Parathyroid adenoma (tissue), 2 donors: ENCODE results near the gene MACF1.

Source experiments
- H2AFZ ChIP-seq: fragments of 300-600 bp; sonication (generic); one replicate; pipeline ENCODE4 v1.7.0; 2017; ENCODE audit warnings: antibody characterized with exemption, mild to moderate bottlenecking
- H3K27ac ChIP-seq: fragments of 300-600 bp; sonication (generic); one replicate; pipeline ENCODE4 v1.7.0; 2017
- H3K27me3 ChIP-seq: fragments of 300-600 bp; sonication (generic); one replicate; pipeline ENCODE4 v1.7.0; 2017; ENCODE audit warnings: low read length; ENCODE audit not compliant: control insufficient read depth, insufficient read depth
- H3K36me3 ChIP-seq: fragments of 300-600 bp; sonication (generic); one replicate; pipeline ENCODE4 v1.7.0; 2017; ENCODE audit warnings: low read length; ENCODE audit not compliant: control insufficient read depth, insufficient read depth
- H3K4me1 ChIP-seq: fragments of 300-600 bp; sonication (generic); one replicate; pipeline ENCODE4 v1.7.0; 2017; ENCODE audit warnings: control low read depth
- H3K4me2 ChIP-seq: fragments of 300-600 bp; sonication (generic); one replicate; pipeline ENCODE4 v1.7.0; 2017; ENCODE audit warnings: low read length
- H3K4me3 ChIP-seq: fragments of 300-600 bp; sonication (generic); one replicate; pipeline ENCODE4 v1.7.0; 2017; ENCODE audit warnings: low read depth, low read length
- H3K79me2 ChIP-seq: fragments of 300-600 bp; sonication (generic); one replicate; pipeline ENCODE4 v1.7.0; 2017; ENCODE audit warnings: control low read depth
- H3K9ac ChIP-seq: fragments of 300-600 bp; sonication (generic); one replicate; pipeline ENCODE4 v1.7.0; 2017; ENCODE audit warnings: mild to moderate bottlenecking
- H3K9me3 ChIP-seq: fragments of 300-600 bp; sonication (generic); one replicate; pipeline ENCODE4 v1.7.0; 2017; ENCODE audit warnings: low read length; ENCODE audit not compliant: control insufficient read depth
- TF ChIP-seq, protein P1 (sequence below): fragments of 300-600 bp; sonication (generic); IDR thresholded peaks from one replicate; pipeline ENCODE4 v1.7.0; 2017; ENCODE audit warnings: antibody characterized with exemption, mild to moderate bottlenecking
- donor health status: primary hyperparathyroidism.

Gene MACF1

DNA sequence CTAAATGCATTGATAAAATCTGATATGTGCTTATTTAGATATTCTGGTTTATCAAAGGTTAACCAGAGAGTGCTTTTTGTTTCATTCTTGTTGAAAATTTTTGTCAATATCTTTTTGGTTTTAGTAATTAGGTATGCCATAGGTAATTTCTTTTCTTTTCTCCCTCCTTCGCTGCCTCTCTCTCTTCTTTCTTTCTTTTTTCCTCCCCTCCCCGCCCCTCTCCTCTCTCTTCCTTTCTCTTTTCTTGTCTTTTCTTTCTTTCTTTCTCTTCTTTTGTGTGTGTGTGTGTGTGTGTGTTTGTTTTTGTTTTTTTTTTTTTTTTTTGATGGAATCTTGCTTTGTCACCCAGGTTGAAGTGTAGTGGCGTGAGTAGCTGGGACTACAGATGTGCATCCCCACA is 14.4 kb upstream of the MACF1 start:
- no peak overlapping the region for H3K9ac ChIP-seq

DNA sequence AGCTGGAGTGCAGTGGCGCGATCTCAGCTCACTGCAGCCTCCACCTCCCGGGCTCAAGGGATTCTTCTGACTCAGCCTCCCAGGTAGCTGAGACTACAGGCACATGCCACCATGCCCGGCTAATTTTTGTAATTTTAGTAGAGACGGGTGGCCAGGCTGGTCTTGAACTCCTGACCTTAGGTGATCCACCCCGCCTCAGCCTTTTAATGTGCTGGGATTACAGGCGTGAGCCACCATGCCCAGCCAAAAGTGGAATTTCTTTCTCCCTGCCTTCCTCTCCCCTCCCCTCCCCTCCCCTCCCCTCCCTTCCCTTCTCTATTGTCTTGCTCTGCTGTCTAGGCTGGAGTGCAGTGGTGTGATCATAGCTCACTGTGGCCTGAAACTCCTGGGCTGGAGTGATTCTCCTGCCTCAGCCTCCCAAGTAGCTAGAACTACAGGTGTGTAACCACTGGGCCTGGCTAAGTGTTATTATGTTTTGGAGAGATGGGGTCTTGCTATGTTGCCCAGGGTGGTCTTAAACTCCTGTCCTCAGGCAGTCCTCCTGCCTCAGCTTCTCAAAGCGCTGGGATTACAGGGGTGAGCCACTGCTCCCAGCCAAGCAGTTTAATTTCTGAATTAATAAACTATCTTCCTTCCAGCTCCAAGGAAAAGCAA is 10.0 kb upstream of the MACF1 start:
- Histone ChIP-seq H3K4me1 (no peaks in the 10 kb centered on the region), H3K27ac (no peak overlapping the region), H3K4me3 (no peak overlapping the region), H3K9ac (no peak overlapping the region), H3K79me2 (peaks cover 20% of the 10 kb centered on the region), H3K9me3 (no peaks in the 10 kb centered on the region), H2AFZ (no peak overlapping the region), H3K4me2 (no peak overlapping the region), H3K27me3 (no peaks in the 10 kb centered on the region), H3K36me3 (no peaks in the 10 kb centered on the region)
- TF ChIP-seq, protein P1, sequence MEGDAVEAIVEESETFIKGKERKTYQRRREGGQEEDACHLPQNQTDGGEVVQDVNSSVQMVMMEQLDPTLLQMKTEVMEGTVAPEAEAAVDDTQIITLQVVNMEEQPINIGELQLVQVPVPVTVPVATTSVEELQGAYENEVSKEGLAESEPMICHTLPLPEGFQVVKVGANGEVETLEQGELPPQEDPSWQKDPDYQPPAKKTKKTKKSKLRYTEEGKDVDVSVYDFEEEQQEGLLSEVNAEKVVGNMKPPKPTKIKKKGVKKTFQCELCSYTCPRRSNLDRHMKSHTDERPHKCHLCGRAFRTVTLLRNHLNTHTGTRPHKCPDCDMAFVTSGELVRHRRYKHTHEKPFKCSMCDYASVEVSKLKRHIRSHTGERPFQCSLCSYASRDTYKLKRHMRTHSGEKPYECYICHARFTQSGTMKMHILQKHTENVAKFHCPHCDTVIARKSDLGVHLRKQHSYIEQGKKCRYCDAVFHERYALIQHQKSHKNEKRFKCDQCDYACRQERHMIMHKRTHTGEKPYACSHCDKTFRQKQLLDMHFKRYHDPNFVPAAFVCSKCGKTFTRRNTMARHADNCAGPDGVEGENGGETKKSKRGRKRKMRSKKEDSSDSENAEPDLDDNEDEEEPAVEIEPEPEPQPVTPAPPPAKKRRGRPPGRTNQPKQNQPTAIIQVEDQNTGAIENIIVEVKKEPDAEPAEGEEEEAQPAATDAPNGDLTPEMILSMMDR: no peak

More for the DNA sequence above, 14.4 kb upstream of the MACF1 start:
- no peaks in the 10 kb centered on the region for H3K9me3 ChIP-seq
- H3K4me1 ChIP-seq: no peaks in the 10 kb centered on the region
- TF ChIP-seq, protein P1: no peak
- H3K27ac ChIP-seq: no peak overlapping the region
- no peaks in the 10 kb centered on the region for H3K36me3 ChIP-seq
- H3K4me3 ChIP-seq: no peak overlapping the region
- no peaks in the 10 kb centered on the region for H3K27me3 ChIP-seq
- H3K79me2 ChIP-seq: peaks cover 11% of the 10 kb centered on the region
- H3K4me2 ChIP-seq: no peak overlapping the region
- H2AFZ ChIP-seq: no peak overlapping the region

GRCh38 chr1:39195166-39196111 is 9.1 kb upstream of the MACF1 start:
- no peak overlapping the region for H3K9ac ChIP-seq
- no peak overlapping the region for H3K4me2 ChIP-seq
- peaks cover 20% of the 10 kb centered on the region for H3K79me2 ChIP-seq
- TF ChIP-seq, protein P1: no peak
- H2AFZ ChIP-seq: no peak overlapping the region
- no peaks in the 10 kb centered on the region for H3K27me3 ChIP-seq
- H3K4me1 ChIP-seq: no peaks in the 10 kb centered on the region
- H3K9me3 ChIP-seq: no peaks in the 10 kb centered on the region
- H3K36me3 ChIP-seq: no peaks in the 10 kb centered on the region
- H3K27ac ChIP-seq: no peak overlapping the region
- no peak overlapping the region for H3K4me3 ChIP-seq

GRCh38 chr1:39196244-39197215 is 8.0 kb upstream of the MACF1 start:
- Histone ChIP-seq H3K27ac (no peak overlapping the region), H3K4me1 (no peaks in the 10 kb centered on the region)

More at GRCh38 chr1:39196244-39197215, 8.0 kb upstream of the MACF1 start:
- Histone ChIP-seq H3K9me3 (no peaks in the 10 kb centered on the region), H3K36me3 (no peaks in the 10 kb centered on the region), H3K79me2 (peaks cover 19% of the 10 kb centered on the region), H3K9ac (no peak overlapping the region), H2AFZ (no peak overlapping the region), H3K27me3 (no peaks in the 10 kb centered on the region), H3K4me3 (no peak overlapping the region), H3K4me2 (no peak overlapping the region)
- TF ChIP-seq, protein P1: no peak
